Lower lobe of right lung (tissue), 2 donors: ENCODE results near the gene ATP2A3. TPM values are rescaled to one million over a fixed set of nuclear protein-coding genes. Genes with fewer than 3 reads are reported as not detected.

Experiments
- ATAC-seq, 2 donors: fragments of 200-7000 bp; cut with Tn5 transposase; one replicate each; pipeline ENCODE4 v1.9.1; 2020 to 2022; ENCODE audit warnings: mild to moderate bottlenecking in 2 of 2, moderate library complexity in 2 of 2
- DNase-seq: peaks from one replicate; pipeline ENCODE4 v3.0.0-alpha.2; 2020
- H3K27ac ChIP-seq: fragments of 200-600 bp; one replicate; pipeline ENCODE4 v1.8.0; 2022
- H3K27me3 ChIP-seq: fragments of 200-600 bp; one replicate; pipeline ENCODE4 v1.8.0; 2022; ENCODE audit warnings: low read depth
- H3K36me3 ChIP-seq: fragments of 200-600 bp; one replicate; pipeline ENCODE4 v1.8.0; 2022; ENCODE audit warnings: mild to moderate bottlenecking
- H3K4me1 ChIP-seq: fragments of 200-600 bp; one replicate; pipeline ENCODE4 v1.8.0; 2022
- H3K4me3 ChIP-seq: fragments of 200-600 bp; one replicate; pipeline ENCODE4 v1.8.0; 2022; ENCODE audit warnings: mild to moderate bottlenecking
- H3K9me3 ChIP-seq: fragments of 200-600 bp; one replicate; pipeline ENCODE4 v1.8.0; 2022
- intact Hi-C: fragments of 100-400 bp; cut with DNase I; formaldehyde crosslinking; loops from one replicate; pipeline ENCODE4 v1.11.0; 2022
- total RNA-seq: library from RNA; stranded (reverse); fragmentation: NEBNext Ultra II Directional; extraction: Animal tissue kit (Norgen Biotek cat#: 25700); gene quantifications from one replicate; pipeline ENCODE4 v1.2.1, GENCODE V29; 2021
- TF ChIP-seq, protein P1 (sequence below): fragments of 200-600 bp; IDR thresholded peaks from one replicate; pipeline ENCODE4 v1.8.0; 2022; ENCODE audit warnings: antibody characterized with exemption, mild to moderate bottlenecking
- donor health status: DM: no; HTN: yes; CAD: no; lungs with severe emphysema.

The ATP2A3 gene
- total RNA-seq, 1 donor from 2014 or later = 45.6 TPM

DNA sequence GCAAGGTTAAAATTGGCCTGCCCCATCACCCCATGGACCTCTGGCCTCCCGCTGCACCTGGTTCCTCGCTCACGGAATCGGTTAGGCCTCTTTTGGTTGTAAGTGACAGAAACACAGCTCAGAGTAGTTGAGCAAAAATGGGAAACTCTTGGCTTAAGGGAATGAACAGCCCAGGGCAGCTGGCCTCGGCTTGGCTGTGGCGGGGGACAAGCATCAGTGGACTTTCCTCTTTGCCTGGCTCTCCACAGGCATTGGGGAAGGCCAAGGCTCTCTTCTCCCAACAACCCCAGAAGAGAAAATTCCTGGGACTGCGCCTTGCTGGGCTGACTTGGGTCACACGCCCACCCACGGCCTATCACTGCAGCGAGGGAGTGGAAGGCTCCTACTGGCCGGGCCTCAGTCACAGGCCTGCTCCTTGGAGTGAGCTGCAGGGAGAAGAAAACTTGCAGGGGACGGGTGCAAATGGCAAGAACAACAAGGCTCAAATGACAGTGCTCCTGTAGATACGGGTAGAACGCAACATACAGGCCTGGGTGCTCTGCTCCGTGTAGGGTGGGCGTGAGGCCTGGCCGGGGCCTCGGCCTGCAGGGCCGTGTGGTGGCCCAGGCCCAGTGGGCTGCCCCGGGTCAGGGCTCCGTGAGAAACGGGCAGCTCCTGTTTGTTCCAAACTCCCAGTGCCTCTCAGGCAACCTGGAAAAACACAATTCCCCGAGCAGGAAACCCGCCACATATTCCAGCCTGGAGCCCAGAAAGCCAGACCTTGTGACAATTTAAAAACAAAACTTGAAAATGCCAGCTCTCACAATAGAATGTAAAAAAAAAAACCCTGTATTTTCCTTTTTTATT, 25.0 kb upstream of the ATP2A3 start:
- peak in 1 of 2 donors; percentile 37 for ATAC-seq
- TF ChIP-seq, protein P1, sequence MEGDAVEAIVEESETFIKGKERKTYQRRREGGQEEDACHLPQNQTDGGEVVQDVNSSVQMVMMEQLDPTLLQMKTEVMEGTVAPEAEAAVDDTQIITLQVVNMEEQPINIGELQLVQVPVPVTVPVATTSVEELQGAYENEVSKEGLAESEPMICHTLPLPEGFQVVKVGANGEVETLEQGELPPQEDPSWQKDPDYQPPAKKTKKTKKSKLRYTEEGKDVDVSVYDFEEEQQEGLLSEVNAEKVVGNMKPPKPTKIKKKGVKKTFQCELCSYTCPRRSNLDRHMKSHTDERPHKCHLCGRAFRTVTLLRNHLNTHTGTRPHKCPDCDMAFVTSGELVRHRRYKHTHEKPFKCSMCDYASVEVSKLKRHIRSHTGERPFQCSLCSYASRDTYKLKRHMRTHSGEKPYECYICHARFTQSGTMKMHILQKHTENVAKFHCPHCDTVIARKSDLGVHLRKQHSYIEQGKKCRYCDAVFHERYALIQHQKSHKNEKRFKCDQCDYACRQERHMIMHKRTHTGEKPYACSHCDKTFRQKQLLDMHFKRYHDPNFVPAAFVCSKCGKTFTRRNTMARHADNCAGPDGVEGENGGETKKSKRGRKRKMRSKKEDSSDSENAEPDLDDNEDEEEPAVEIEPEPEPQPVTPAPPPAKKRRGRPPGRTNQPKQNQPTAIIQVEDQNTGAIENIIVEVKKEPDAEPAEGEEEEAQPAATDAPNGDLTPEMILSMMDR = no peak
- H3K9me3 ChIP-seq = no peaks in the 10 kb centered on the region

DNA sequence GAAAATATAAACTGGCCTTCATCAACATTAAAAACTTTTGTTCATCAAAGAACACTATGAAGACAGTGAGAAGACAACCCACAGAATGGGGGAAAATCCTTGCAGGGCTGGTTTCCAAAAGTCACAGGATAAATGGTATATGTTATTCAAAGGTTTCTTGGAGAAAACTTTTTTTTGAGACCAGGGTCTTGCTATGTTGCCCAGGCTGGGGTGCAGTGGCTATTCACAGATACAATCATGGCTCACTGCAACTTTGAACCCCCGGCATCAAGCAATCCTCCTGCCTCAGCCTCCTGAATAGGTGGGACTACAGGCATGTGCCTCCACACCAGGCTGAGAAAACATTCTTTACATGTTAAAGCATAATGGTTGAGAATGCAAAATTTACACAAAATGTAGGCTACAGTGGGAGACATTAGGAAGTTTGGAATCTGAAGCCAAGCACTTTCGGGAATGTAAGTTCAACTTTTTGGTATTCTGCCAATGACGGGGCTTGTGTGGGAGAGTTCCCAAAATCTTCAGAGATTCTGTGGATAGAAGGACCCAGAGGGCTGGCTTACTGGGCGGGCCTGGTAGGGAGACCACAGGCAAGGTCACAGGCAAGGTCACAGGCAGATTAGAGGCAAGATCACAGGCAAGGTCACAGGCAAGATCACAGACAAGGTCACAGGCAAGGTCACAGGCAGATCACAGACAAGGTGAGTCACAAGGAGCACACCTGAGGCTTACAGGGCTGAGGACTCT, 24.2 kb upstream of the ATP2A3 start:
- Histone ChIP-seq H3K27me3 (no peaks in the 10 kb centered on the region), H3K4me3 (no peak overlapping the region), H3K36me3 (no peaks in the 10 kb centered on the region), H3K4me1 (peaks cover 28% of the 10 kb centered on the region), H3K27ac (no peak overlapping the region), H3K9me3 (no peaks in the 10 kb centered on the region)
- TF ChIP-seq, protein P1 = no peak
- ATAC-seq (no peak), DNase-seq (no peak)
- intact Hi-C loops = no loop called here

More for the DNA sequence above, 25.0 kb upstream of the ATP2A3 start:
- Histone ChIP-seq H3K4me3 (no peak overlapping the region), H3K27me3 (no peaks in the 10 kb centered on the region), H3K36me3 (no peaks in the 10 kb centered on the region), H3K27ac (peak overlapping the region; percentile 18), H3K4me1 (peaks cover 20% of the 10 kb centered on the region)
- intact Hi-C loops = no loop called here
- DNase-seq = peak; percentile 26

DNA sequence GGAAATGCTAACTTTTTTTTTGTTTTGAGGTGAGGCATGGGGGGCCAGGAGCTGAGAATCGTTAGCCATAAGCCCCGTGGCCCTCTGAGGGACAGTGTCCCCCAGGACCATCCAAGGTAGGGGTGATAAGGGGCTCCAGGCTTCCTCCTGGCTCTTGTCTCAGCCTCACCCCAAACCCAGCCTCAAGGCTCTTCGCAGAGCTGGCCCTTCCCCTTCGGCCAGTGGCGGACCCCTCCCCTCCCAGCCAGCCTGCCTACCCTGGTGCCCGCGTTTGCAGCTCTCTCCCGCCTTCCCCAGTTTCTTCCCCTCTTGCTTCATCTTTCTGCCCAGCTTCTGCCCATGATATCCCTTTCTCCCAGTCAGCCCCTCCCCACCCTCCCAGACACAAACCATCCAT, 22.7 kb upstream of the ATP2A3 start:
- no peak overlapping the region for H3K27ac ChIP-seq
- no peak overlapping the region for H3K4me3 ChIP-seq
- ATAC-seq = no peak
- no peaks in the 10 kb centered on the region for H3K9me3 ChIP-seq
- no peaks in the 10 kb centered on the region for H3K36me3 ChIP-seq
- TF ChIP-seq, protein P1 = no peak
- peaks cover 29% of the 10 kb centered on the region for H3K4me1 ChIP-seq
- DNase-seq = peak; percentile 19
- no peaks in the 10 kb centered on the region for H3K27me3 ChIP-seq
- intact Hi-C loops = no loop called here

DNA sequence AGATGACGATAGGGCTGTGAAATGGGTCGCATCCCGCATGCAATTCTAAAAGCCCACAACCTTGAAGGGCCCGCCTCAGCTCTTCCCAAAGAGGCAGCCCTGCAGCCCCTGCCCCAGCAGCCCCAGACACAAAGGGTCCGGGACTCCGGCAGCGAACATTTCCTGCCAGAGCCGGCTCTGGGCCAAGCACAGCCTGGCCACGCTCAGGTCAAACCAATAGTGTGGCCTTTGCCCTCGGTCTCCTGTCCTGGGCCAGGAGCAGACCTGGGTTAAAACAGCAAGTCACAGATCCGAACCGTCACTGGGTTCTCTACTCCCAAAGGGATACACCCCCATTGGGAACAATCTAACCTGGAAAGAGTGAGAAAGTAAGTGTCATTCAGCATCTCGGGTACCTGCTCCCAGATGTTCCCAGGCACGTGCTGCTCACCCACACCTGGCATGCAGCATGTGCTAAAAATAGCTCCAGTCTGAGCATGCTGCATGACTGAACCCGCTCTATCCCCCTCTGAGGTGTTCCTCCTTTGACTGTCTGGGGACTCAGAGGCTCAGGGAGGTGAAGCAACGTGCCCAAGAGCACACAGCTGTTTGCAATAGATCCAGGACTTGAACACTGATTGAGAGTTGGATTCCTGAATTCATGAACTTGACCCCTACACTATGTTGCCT, 22.2 kb upstream of the ATP2A3 start:
- peak in 1 of 2 donors; percentile 6 for ATAC-seq
- intact Hi-C loops = no loop called here
- Histone ChIP-seq H3K27me3 (no peaks in the 10 kb centered on the region), H3K4me3 (no peak overlapping the region), H3K36me3 (no peaks in the 10 kb centered on the region), H3K9me3 (no peaks in the 10 kb centered on the region), H3K27ac (peak overlapping the region; percentile 41), H3K4me1 (peaks cover 31% of the 10 kb centered on the region)
- TF ChIP-seq, protein P1 = no peak
- DNase-seq = peak; percentile 29

DNA sequence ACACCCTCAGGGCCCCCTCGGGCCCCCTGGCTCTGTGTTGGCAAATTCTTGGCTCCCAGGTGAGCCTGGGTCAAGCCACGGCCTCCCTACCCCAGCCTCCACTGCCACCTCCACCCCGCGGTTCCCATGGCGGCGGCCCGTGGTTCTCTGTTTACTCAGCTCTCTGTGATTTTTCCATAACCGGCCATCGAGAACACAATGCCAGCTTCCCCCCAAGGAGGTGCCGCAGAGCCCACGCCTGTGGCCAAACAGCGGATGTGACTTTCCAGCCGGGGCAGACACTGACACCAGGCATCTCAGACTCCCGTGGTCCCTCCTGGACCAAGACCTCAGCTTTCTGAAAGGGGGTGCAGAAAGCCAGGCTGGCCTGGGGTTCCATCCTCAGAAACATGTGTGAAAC, 21.6 kb upstream of the ATP2A3 start:
- Histone ChIP-seq H3K4me3 (no peak overlapping the region), H3K9me3 (no peaks in the 10 kb centered on the region), H3K4me1 (peaks cover 34% of the 10 kb centered on the region), H3K36me3 (no peaks in the 10 kb centered on the region), H3K27me3 (no peaks in the 10 kb centered on the region), H3K27ac (peak overlapping the region; percentile 41)
- intact Hi-C loops = no loop called here
- TF ChIP-seq, protein P1 = no peak
- ATAC-seq = peak; percentile 11 to 32
- peak; percentile 46 for DNase-seq
